ENCODE data around the gene CYP46A1.

CYP46A1 gene

DNA sequence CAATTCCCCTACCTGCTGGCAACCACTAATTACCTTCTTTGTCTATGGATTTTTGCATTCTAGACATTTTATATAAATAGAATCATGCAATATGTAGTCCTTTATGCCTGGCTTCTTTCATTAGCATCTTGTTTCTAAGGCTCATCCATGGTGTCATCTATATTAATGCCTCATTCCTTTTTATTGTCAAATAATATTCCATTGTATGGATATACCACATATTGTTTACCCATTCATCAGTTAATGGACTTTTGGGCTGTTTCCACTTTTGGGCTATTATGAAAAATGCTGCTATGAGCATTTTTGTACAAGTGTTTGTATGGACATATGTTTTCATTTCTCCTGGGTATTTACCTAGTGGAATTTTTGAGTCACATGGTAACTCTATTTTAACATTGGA is 18.0 kb downstream of the CYP46A1 start:
- Mint-ChIP-seq H3K27ac (no peak overlapping the region), H3K36me3 (ENCODE audit: low read depth) (peaks cover 21% of the 10 kb centered on the region), H3K4me1 (no peaks in the 10 kb centered on the region), H3K4me3 (no peak overlapping the region), H3K9me3 (peaks cover 26% of the 10 kb centered on the region), H3K27me3 (ENCODE audit: low read depth) (peaks cover 3% of the 10 kb centered on the region)
- TF ChIP-seq, protein P1, sequence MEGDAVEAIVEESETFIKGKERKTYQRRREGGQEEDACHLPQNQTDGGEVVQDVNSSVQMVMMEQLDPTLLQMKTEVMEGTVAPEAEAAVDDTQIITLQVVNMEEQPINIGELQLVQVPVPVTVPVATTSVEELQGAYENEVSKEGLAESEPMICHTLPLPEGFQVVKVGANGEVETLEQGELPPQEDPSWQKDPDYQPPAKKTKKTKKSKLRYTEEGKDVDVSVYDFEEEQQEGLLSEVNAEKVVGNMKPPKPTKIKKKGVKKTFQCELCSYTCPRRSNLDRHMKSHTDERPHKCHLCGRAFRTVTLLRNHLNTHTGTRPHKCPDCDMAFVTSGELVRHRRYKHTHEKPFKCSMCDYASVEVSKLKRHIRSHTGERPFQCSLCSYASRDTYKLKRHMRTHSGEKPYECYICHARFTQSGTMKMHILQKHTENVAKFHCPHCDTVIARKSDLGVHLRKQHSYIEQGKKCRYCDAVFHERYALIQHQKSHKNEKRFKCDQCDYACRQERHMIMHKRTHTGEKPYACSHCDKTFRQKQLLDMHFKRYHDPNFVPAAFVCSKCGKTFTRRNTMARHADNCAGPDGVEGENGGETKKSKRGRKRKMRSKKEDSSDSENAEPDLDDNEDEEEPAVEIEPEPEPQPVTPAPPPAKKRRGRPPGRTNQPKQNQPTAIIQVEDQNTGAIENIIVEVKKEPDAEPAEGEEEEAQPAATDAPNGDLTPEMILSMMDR (IDR thresholded peaks at IDR 0.05; ENCODE audit: unreplicated experiment in 3 of 3), result no peak

DNA sequence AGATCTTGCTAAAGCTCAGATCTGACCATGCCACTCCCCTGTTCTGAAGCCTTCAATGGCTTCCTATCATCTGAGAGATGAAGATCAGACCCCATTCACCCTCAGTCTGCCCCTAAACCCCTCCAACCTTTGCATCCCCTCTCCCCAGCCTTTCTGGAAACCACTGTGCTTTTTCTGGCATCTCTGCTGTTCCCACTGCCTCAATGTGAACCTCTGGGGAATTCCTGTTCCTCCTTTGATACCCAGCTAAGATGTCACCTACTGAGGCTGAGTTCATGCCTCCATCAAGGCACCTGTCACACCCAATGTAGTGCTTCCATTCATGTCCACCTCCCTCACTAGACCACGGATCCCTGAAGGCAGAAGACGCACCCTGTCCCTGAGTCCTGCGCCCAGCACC is 19.3 kb downstream of the CYP46A1 start:
- TF ChIP-seq, protein P1 (IDR thresholded peaks at IDR 0.05; ENCODE audit: unreplicated experiment in 3 of 3), result no peak
- peaks cover 21% of the 10 kb centered on the region for H3K36me3 Mint-ChIP-seq (ENCODE audit: low read depth)
- H3K9me3 Mint-ChIP-seq, result peaks cover 23% of the 10 kb centered on the region
- peaks cover 3% of the 10 kb centered on the region for H3K27me3 Mint-ChIP-seq (ENCODE audit: low read depth)
- H3K4me3 Mint-ChIP-seq, result no peak overlapping the region
- H3K27ac Mint-ChIP-seq, result no peak overlapping the region
- no peaks in the 10 kb centered on the region for H3K4me1 Mint-ChIP-seq

DNA sequence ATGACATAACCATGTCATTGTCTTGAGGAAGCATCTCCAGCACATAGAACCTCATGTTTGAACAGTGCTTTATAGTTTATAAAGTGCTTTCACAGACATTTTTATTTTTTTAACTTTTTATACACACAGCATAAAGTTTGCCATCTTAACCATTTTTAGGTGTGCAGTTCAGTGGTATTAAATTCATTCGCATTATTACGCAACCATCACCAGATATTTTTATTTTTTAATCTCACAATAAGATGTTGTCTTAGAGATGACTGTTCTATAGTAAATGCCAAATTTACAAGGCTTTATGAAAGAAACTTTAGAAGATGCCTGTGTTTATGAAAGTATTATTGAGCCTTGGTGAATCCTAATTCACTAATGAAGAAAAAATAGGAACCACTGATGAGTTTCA is 19.9 kb downstream of the CYP46A1 start:
- peaks cover 3% of the 10 kb centered on the region for H3K27me3 Mint-ChIP-seq (ENCODE audit: low read depth)
- H3K27ac Mint-ChIP-seq, result no peak overlapping the region
- H3K4me1 Mint-ChIP-seq, result no peaks in the 10 kb centered on the region
- TF ChIP-seq, protein P1 (IDR thresholded peaks at IDR 0.05; ENCODE audit: unreplicated experiment in 3 of 3), result no peak
- H3K36me3 Mint-ChIP-seq (ENCODE audit: low read depth), result peaks cover 21% of the 10 kb centered on the region
- H3K9me3 Mint-ChIP-seq, result peaks cover 23% of the 10 kb centered on the region
- no peak overlapping the region for H3K4me3 Mint-ChIP-seq

DNA sequence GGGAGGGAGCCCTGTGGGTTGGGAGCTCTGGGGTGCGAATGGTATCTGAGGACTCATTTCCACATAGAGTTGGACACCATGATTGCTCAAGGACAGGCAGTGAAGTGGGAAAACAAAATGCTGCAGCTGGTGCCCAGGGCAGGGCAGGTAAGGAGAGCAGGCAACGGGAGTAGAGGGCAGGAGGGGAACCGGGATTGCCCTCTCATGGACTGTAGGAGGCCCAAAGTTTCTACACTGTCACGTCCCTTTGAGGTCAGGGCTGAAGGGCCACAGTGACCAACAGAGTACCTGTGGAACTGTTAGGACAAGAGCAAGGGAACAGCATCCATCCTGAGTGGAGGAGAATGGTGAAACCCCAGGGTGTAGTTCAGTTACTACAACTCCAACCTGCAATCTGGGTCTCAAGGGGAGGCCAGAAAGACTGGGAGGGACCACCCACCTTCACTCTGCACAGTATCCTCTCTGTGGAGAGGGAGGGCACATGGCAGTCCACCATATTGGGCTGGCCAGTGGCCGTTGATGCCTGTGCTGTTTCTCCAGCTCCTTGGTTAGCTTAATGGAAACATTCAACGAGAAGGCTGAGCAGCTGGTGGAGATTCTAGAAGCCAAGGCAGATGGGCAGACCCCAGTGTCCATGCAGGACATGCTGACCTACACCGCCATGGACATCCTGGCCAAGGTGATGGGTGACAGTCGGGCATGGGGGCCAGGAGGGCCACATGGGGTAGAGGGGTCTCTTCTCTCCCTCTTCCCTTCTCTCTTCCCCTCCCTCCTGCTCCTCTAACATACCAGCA is 22.2 kb downstream of the CYP46A1 start:
- H3K27me3 Mint-ChIP-seq (ENCODE audit: low read depth), result peaks cover 3% of the 10 kb centered on the region
- H3K4me1 Mint-ChIP-seq, result no peaks in the 10 kb centered on the region
- peaks cover 23% of the 10 kb centered on the region for H3K9me3 Mint-ChIP-seq
- no peak overlapping the region for H3K4me3 Mint-ChIP-seq
- peaks cover 18% of the 10 kb centered on the region for H3K36me3 Mint-ChIP-seq (ENCODE audit: low read depth)
- TF ChIP-seq, protein P1 (IDR thresholded peaks at IDR 0.05; ENCODE audit: unreplicated experiment in 3 of 3), result no peak
- no peak overlapping the region for H3K27ac Mint-ChIP-seq

DNA sequence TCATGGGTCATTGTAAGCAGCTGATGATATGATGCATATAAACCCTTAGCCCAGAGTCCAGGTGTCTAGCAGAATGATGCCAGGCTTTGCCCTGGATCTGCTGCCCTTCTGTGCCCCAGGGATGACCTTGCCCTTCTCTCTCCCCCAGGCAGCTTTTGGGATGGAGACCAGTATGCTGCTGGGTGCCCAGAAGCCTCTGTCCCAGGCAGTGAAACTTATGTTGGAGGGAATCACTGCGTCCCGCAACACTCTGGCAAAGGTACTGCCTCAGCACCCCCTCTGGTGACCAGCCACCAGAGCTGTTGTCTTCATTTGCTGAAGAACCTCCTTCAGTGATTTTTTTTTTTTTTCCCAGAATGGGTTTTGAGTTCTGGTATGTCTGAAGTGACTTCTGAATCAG is 23.3 kb downstream of the CYP46A1 start:
- Mint-ChIP-seq H3K27me3 (ENCODE audit: low read depth) (peaks cover 3% of the 10 kb centered on the region), H3K27ac (no peak overlapping the region), H3K4me1 (no peaks in the 10 kb centered on the region), H3K9me3 (peaks cover 23% of the 10 kb centered on the region), H3K4me3 (no peak overlapping the region), H3K36me3 (ENCODE audit: low read depth) (peaks cover 10% of the 10 kb centered on the region)
- TF ChIP-seq, protein P1 (IDR thresholded peaks at IDR 0.05; ENCODE audit: unreplicated experiment in 3 of 3), result no peak

DNA sequence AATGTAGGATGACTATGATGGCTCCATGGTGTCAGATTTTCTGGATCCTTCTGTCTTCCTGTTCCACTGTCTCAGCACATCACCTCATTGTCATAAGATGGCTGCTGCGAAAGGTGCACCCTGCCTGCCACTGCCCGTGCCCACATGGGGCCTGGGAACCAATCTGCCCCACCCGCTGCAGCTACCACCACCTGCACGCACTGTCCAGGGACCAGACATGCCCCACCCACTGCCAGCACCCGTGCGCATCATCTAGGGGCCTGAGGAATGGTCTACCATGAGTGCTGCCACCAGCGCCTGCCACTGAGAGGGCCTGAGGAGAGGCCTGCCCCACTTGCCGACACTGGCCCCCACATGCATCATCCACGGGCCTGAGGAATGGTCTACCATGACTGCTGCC is 23.8 kb downstream of the CYP46A1 start:
- H3K4me1 Mint-ChIP-seq, result no peaks in the 10 kb centered on the region
- peaks cover 21% of the 10 kb centered on the region for H3K9me3 Mint-ChIP-seq
- no peak overlapping the region for H3K27ac Mint-ChIP-seq
- no peak overlapping the region for H3K4me3 Mint-ChIP-seq
- TF ChIP-seq, protein P1 (IDR thresholded peaks at IDR 0.05; ENCODE audit: unreplicated experiment in 3 of 3), result no peak
- peaks cover 3% of the 10 kb centered on the region for H3K27me3 Mint-ChIP-seq (ENCODE audit: low read depth)
- H3K36me3 Mint-ChIP-seq (ENCODE audit: low read depth), result peaks cover 8% of the 10 kb centered on the region

All from nephron (organoid).